Osteoblast (primary cell): ENCODE results near the gene ATP6V1G1. TPM values are rescaled to one million over a fixed set of nuclear protein-coding genes. Genes with fewer than 3 reads are reported as not detected.

Source experiments
- DNase-seq: peaks from one replicate; pipeline ENCODE4 v3.0.0; 2011; ENCODE audit warnings: low spot score, mixed read lengths; ENCODE audit not compliant: insufficient read length; ENCODE audit errors: missing footprints
- H2AFZ ChIP-seq: 2 replicates; pipeline ENCODE4 v1.6.0; 2011; ENCODE audit warnings: mild to moderate bottlenecking, low read length
- H3K27ac ChIP-seq: 2 replicates; pipeline ENCODE4 v1.5.1; 2011; ENCODE audit warnings: mild to moderate bottlenecking, low read depth, low read length, moderate library complexity
- H3K27me3 ChIP-seq: 2 replicates; pipeline ENCODE4 v1.6.0; 2012; ENCODE audit warnings: mild to moderate bottlenecking, control low read depth, inconsistent platforms, low read length, moderate library complexity; ENCODE audit not compliant: insufficient read depth
- H3K36me3 ChIP-seq: 2 replicates; pipeline ENCODE4 v1.5.1; 2011; ENCODE audit warnings: mild to moderate bottlenecking, low read length, control low read depth, moderate library complexity; ENCODE audit not compliant: insufficient read depth
- H3K4me1 ChIP-seq: 2 replicates; pipeline ENCODE4 v1.5.1; 2011; ENCODE audit warnings: mild to moderate bottlenecking, low read length, control low read depth, moderate library complexity; ENCODE audit not compliant: insufficient read depth
- H3K4me2 ChIP-seq: 2 replicates; pipeline ENCODE4 v1.6.0; 2011; ENCODE audit warnings: mild to moderate bottlenecking, low read length; ENCODE audit not compliant: insufficient read depth
- H3K4me3 ChIP-seq: fragments of 200-600 bp; sonication (generic); 3 replicates; pipeline ENCODE4 v1.5.1; 2012; ENCODE audit warnings: mild to moderate bottlenecking, low read length, inconsistent platforms; ENCODE audit not compliant: insufficient read depth
- H3K79me2 ChIP-seq: 2 replicates; pipeline ENCODE4 v1.6.0; 2012; ENCODE audit warnings: mild to moderate bottlenecking, low read length, control low read depth, inconsistent platforms; ENCODE audit not compliant: insufficient read depth
- H3K9me3 ChIP-seq: 2 replicates; pipeline ENCODE4 v1.5.1; 2011; ENCODE audit warnings: low read depth, low read length, control low read depth
- H4K20me1 ChIP-seq: 2 replicates; pipeline ENCODE4 v1.6.0; 2012; ENCODE audit warnings: mild to moderate bottlenecking, low read length, control low read depth; ENCODE audit not compliant: insufficient read depth
- total RNA-seq: library from RNA; depleted of rRNA; stranded (reverse); fragments of >200 nt; gene quantifications from 2 replicates; pipeline ENCODE4 v1.2.3, GENCODE V29; 2012
- TF ChIP-seq, protein P1 (sequence below): IDR thresholded peaks from 2 replicates; pipeline ENCODE4 v1.5.1; 2011; ENCODE audit warnings: mild to moderate bottlenecking, low read depth, low read length, moderate library complexity; ENCODE audit errors: extremely low read depth

Gene ATP6V1G1
- total RNA-seq, 1 donor, result 98.8 TPM

DNA sequence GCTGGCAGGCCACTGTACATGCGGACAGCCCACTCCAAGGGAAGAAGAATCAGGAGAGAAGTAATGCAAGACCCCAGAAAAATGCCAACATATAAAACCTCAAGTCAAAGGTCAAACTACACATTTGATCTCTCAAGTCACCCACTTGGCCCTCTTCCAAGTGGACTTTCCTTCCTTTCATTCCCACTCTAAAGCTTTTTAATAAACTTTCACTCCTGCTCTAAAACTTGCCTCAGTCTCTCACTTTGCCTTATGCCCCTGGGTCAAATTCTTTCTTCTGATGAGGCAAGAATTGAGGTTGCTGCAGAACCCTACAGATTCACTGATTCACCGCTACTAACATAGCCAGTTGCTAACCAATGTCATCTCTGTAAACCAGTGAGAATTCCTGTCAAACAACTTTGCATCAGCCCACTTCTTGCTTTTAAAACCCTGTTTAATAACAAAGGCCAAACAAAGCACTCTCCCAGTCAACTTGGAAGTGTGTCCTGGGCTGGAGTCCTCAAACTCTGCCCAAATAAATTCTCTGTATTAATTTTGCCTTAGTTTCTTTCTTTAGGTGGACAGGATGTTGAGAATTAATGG, 6.9 kb upstream of the ATP6V1G1 start:
- Histone ChIP-seq H3K27me3 (no peaks in the 10 kb centered on the region), H3K36me3 (no peaks in the 10 kb centered on the region), H3K4me2 (no peak overlapping the region), H3K79me2 (no peaks in the 10 kb centered on the region), H4K20me1 (no peaks in the 10 kb centered on the region), H3K9me3 (no peaks in the 10 kb centered on the region), H3K27ac (no peak overlapping the region), H2AFZ (no peak overlapping the region), H3K4me3 (no peak overlapping the region), H3K4me1 (no peaks in the 10 kb centered on the region)
- TF ChIP-seq, protein P1, sequence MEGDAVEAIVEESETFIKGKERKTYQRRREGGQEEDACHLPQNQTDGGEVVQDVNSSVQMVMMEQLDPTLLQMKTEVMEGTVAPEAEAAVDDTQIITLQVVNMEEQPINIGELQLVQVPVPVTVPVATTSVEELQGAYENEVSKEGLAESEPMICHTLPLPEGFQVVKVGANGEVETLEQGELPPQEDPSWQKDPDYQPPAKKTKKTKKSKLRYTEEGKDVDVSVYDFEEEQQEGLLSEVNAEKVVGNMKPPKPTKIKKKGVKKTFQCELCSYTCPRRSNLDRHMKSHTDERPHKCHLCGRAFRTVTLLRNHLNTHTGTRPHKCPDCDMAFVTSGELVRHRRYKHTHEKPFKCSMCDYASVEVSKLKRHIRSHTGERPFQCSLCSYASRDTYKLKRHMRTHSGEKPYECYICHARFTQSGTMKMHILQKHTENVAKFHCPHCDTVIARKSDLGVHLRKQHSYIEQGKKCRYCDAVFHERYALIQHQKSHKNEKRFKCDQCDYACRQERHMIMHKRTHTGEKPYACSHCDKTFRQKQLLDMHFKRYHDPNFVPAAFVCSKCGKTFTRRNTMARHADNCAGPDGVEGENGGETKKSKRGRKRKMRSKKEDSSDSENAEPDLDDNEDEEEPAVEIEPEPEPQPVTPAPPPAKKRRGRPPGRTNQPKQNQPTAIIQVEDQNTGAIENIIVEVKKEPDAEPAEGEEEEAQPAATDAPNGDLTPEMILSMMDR, result no peak
- DNase-seq, result no peak

DNA sequence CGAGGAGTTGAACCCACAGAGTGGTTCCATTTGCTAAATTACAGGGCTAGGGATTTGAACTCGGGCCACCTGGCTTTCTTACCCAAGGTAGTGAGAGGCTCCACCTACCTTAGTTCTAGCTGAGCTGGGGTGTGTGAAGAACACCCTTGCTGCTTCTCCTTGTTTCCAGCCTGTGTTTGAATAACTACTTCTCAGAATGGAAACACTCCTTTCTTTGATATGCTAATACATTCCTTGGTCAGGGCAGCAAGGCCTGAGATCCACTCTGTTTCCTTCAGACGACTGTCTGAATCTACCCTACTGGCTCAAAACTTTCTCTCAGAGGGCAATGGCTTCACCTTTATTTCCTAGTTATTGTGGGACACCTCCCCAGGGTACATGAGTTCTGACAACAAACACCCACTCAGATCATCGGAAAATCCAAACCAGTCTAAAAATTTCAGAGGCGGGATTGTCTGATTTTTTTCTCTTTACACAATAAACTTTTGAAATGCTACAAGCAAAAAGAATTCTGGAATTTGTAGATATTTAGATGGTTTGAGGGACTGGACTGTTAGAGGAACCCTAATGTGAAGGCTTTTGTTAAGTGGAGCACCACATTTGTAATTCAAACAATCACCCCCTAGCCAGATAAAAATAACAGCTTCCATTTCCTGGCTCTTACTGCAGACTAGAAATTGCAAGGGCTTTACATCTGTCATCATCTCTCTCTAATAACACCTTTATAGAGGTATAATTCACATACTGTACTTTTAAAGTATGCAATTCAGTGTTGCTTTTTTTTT, 4.0 kb upstream of the ATP6V1G1 start:
- H3K4me2 ChIP-seq, result no peak overlapping the region
- TF ChIP-seq, protein P1, result no peak
- peaks cover 7% of the 10 kb centered on the region for H3K4me1 ChIP-seq
- no peaks in the 10 kb centered on the region for H3K27me3 ChIP-seq
- H3K79me2 ChIP-seq, result peaks cover 10% of the 10 kb centered on the region
- H3K9me3 ChIP-seq, result no peaks in the 10 kb centered on the region
- H2AFZ ChIP-seq, result peak overlapping the region; percentile 48
- no peak overlapping the region for H3K27ac ChIP-seq
- DNase-seq, result no peak
- H3K4me3 ChIP-seq, result no peak overlapping the region
- H3K36me3 ChIP-seq, result no peaks in the 10 kb centered on the region
- peaks cover 5% of the 10 kb centered on the region for H4K20me1 ChIP-seq

DNA sequence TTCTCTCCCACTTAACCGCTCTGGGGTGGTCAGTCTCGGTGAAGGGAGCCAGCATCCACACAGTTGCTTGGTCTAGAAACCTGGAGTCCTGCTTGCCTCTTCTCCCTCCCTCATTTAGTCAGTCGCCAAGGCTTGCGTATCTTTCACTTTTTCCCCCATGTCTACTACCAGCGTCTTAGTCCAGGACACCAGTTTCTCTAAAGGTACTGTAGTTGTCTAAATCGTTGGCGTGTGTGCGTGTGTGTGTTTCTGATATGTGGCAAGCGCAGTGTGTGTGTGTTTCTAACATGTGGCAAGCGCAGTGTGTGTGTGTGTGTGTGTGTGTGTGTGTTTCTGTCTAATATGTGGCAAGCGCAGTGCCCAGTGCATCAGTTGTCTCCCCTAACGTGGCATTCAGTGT, 641 bp downstream of the ATP6V1G1 start:
- Histone ChIP-seq H4K20me1 (peaks cover 50% of the 10 kb centered on the region), H3K9me3 (no peaks in the 10 kb centered on the region), H3K4me2 (peak overlapping the region; percentile 95), H3K79me2 (peaks cover 56% of the 10 kb centered on the region), H3K4me1 (peaks cover 38% of the 10 kb centered on the region), H2AFZ (peak overlapping the region; percentile 91), H3K27me3 (no peaks in the 10 kb centered on the region), H3K4me3 (peak overlapping the region; percentile 96), H3K27ac (peak overlapping the region; percentile 97), H3K36me3 (peaks cover 7% of the 10 kb centered on the region)
- TF ChIP-seq, protein P1, result no peak
- DNase-seq, result no peak
